Measurements from ENCODE around the gene HRC.
"Not testable (repeated sequence)": the region's sequence is repeated elsewhere in the genome, so short reads cannot be mapped to it uniquely, and the experiment has no call there.

Gene HRC, protein sequence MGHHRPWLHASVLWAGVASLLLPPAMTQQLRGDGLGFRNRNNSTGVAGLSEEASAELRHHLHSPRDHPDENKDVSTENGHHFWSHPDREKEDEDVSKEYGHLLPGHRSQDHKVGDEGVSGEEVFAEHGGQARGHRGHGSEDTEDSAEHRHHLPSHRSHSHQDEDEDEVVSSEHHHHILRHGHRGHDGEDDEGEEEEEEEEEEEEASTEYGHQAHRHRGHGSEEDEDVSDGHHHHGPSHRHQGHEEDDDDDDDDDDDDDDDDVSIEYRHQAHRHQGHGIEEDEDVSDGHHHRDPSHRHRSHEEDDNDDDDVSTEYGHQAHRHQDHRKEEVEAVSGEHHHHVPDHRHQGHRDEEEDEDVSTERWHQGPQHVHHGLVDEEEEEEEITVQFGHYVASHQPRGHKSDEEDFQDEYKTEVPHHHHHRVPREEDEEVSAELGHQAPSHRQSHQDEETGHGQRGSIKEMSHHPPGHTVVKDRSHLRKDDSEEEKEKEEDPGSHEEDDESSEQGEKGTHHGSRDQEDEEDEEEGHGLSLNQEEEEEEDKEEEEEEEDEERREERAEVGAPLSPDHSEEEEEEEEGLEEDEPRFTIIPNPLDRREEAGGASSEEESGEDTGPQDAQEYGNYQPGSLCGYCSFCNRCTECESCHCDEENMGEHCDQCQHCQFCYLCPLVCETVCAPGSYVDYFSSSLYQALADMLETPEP

DNA sequence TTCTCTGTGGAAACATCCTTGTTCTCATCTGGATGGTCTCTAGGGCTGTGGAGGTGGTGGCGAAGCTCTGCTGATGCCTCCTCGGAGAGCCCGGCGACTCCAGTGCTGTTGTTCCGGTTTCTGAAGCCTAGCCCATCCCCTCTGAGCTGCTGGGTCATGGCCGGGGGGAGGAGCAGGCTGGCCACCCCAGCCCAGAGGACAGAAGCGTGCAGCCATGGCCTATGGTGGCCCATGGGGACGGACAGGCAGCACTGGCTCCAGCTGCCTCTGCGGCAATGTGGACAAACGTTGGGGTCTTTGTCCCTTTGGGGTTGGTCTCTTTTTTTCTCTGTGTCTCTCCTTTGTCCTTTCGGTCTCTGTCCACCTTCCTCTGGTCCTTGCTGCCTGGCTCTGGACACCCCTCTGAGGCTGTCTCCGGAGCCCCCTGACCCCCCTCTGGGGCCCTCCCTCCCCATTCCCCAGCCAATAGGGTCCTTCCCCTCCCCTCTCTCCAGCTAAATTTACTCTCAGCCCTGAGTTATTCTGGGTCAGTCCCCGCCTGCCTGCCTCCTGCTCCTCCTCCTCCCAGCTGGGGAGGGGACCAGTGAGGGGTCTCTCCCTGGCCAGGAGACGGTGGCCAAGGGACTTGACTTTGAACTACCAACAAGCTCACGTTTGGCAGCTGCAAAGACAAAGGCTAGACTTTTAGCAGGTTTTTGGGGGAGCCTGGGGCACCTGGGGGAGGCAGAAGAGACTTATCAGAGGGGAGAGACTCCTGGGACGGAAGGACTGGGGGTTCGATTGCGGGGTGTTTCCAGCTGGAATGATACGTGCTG is at the start of gene HRC:
Gene HRC, minus strand, starts transcription at position 392 of the 815 bp plus-strand sequence. Its CDS starts 159 bp downstream, at position 233.
- no peak for DNase-seq

DNA sequence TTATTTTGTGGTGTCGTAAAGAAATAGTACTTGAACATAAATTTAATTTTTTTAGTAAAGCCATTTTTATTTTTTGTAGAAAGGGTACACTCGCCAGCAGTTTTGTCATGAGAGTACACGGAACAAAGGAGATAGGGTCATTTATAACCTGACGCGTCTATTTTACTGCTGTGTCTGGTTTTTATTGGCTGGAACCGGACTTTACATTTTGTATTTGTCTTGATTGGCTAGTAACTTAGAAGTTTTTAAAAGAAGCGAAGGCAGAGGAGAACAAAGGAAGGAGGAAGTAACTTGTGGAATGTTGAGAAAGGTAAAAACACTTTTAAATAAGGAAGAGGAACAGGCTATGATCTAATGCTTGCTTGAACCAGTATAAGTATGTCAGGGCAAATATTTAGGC is 45.8 kb upstream of the HRC start:
- DNase-seq, result no peak

DNA sequence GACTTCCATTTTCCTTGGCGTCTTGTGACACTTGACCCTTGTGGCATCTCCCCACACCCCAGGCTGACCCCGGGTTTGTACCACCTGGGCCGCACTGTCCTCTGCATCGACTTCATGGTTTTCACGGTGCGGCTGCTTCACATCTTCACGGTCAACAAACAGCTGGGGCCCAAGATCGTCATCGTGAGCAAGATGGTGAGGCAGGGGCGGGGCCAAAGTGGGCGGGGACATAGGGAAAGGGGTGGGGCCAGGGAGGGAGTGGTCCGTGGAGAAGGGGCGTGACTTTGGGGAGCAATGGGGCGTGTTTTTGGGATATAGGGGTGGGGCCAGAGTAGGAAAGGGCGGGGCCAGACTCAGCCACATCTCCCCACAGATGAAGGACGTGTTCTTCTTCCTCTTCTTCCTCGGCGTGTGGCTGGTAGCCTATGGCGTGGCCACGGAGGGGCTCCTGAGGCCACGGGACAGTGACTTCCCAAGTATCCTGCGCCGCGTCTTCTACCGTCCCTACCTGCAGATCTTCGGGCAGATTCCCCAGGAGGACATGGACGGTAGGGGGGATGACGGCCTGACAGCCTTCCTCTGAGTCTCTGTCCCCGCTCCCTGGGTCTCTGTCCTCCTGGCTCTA is 45.2 kb upstream of the HRC start:
- no peak for DNase-seq

DNA sequence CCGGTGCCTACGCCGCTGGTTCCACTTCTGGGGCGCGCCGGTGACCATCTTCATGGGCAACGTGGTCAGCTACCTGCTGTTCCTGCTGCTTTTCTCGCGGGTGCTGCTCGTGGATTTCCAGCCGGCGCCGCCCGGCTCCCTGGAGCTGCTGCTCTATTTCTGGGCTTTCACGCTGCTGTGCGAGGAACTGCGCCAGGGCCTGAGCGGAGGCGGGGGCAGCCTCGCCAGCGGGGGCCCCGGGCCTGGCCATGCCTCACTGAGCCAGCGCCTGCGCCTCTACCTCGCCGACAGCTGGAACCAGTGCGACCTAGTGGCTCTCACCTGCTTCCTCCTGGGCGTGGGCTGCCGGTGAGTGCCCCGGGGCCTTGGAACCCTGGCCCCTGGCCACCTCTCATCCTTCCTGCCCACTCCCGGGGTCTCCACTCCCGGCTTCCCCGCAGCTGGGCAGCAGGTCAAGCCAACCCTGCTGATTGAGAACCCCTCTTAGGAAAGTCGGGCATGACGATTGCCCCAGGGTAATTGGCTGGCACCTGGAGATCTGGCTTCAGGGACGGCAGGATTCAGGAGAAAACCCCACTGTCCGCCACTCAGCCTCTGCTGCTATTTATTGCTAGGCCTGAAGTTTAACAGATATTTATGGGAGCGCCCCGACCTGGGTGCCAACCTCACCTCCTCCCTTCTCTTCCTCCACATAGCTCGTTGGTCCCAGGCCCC is 41.5 kb upstream of the HRC start:
- DNase-seq, result peak in 1 of 2 experiments; percentile 47

DNA sequence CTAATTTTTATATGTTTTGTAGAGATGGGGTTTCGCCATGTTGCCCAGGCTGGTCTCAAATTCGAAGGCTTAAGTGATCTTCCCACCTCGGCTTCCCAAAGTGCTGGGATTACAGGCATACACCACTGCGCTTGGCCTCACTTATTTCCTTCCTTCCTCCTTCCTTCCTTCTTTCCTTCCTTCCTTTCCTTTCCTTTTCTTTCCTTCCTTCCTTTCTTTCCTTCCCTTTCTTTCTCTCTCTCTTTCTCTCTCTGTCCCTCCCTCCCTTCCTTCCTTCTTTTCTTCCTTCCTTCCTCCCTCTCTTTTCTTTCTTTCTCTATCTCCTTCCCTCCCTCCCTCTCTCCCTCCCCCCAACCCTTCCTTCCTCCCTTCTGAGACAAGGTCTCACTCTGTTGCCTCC is 39.2 kb upstream of the HRC start:
- no peak for DNase-seq

DNA sequence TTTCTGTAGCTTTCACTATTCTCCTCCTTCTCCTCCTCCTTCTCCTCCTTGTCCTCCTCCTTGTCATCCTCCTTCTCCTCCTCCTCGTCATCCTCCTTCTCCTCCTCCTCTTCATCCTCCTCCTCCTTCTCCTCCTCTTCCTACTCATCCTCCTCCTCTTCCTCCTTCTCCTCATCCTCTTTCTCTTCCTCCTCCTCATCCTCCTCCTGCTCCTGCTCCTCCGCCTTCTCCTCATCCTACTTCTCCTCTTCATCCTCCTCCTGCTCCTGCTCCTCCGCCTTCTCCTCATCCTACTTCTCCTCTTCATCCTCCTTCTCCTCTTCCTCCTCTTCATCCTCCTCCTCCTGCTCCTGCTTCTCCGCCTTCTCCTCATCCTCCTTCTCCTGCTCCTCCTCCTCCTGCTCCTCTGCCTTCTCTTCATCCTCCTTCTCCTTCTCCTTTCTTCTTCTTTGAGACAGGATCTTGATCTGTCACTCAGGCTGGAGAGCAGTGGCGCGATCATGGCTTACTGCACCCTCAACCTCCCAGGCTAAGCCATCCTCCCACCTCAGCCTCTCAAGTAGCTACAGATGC is 38.7 kb upstream of the HRC start:
- DNase-seq, result no peak

DNA sequence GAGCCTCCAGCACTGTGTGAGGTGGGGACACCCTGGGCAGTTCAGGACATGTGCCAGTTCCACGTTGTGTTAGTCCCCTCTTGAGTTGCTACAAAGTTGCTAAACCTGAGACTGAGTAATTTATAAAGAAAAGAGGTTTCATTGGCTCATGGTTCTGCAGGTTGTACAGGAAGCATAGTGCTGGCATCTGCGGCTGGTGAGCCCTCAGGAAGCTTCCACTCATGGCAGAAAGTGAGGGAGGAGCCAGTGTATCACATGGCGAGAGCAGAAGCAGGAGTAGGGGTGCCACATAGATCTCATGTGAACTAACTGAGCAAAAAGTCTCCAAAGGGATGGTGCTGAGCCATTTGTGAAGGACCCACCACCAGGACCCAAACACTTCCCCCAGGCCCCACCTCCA is 35.6 kb upstream of the HRC start:
- no peak for DNase-seq

DNA sequence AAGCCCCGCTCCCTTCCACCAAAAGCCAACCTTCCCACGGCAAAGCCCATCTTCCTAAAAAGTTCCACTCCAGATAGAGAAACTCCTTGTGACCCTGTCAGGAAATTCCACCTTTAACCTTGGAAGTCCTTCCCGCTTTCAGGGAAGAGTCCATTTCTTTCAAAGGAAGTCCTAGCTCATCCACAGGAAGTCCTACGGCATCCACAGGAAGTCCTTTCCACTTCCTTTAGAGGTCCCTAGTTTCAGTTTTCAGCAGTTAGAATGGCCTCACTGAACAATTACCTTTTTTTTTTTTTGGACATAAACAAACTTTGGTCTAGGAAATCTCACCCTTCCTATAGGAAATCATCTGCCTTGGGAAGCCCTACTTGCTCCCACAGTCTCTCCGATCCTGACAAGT is 34.1 kb upstream of the HRC start:
- no peak for DNase-seq

DNA sequence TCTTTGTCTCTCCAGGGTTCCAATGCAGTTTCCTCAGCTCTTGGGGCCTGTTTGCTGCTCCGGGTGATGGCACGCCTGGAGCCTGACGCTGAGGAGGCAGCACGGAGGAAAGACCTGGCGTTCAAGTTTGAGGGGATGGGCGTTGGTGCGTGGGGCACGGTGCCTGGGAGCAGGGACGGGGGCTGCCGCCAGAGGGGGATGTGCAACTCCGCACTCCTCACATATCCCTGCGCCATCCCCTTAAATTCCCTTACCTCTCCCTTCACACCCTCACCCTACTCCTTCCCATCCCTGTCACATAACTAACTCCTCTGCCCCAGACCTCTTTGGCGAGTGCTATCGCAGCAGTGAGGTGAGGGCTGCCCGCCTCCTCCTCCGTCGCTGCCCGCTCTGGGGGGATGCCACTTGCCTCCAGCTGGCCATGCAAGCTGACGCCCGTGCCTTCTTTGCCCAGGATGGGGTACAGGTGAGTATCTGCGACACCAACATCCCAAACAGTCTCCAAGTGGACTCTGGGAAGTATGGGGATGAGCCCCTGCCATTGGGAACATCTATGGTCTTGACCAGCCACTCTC is 33.5 kb upstream of the HRC start:
- no peak for DNase-seq

DNA sequence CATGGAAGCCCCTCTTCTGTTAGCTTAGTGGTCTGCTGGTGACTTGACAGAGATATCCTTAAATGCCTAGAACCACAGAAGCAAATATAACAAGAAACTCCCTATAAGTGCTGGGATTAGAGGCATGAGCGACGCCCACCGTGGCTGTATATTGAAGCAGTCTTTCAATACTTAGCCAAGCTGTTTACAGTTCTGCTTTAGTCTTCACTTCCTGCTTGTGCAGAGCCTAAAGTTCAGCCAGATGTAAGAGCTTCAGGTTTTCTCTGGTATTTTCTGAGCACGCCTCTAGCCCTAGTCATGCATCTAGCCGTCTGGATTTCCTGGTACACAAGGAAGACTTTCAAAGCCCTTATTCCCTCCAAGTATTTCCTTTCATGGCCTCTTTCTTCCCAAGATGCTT is 30.9 kb upstream of the HRC start:
- DNase-seq, result no peak

DNA sequence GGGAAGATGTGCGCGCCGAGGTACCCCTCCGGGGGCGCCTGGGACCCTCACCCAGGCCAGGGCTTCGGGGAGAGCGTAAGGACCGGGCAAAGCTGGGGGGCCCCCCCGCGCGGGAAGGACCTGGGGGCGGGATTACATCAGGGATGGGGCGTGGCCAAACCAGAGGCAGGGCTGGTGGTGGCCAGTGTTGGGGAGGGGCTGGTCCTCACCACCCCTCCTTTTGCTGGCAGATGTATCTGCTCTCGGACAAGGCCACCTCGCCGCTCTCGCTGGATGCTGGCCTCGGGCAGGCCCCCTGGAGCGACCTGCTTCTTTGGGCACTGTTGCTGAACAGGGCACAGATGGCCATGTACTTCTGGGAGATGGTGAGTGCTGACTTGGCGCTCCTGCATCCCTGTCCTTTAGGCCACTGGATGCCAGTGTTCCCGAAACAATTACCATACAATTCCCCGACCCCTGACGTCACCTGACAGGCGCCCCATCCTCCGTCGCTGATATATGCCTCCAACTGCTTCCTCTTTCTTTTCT is 27.7 kb upstream of the HRC start:
- no peak for DNase-seq

DNA sequence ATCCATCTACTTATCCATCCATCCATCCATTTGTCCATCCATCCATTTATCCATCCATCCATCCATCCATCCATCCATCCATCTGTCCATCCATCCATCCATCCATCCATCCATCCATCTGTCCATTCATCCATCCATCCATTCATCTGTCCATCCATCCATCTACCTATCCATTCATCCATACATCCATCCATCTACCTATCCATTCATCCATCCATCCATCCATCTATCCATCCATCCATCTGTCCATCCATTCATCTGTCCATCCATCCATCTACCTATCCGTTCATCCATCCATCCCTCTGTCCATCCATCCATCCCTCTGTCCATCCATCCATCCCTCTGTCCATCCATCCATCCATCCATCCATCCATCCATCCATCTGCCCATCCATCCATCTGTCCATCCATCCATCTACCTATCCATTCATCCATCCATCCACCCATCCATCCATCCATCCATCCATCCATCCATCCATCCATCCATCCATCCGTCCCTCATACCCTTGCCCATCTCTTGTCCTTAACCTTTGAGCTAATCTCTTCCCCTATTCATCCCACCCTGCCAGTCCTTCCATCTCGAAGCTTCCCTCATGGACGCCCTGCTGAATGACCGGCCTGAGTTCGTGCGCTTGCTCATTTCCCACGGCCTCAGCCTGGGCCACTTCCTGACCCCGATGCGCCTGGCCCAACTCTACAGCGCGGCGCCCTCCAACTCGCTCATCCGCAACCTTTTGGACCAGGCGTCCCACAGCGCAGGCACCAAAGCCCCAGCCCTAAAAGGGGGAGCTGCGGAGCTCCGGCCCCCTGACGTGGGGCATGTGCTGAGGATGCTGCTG is 27.0 kb upstream of the HRC start:
- DNase-seq, result not testable (repeated sequence)

DNA sequence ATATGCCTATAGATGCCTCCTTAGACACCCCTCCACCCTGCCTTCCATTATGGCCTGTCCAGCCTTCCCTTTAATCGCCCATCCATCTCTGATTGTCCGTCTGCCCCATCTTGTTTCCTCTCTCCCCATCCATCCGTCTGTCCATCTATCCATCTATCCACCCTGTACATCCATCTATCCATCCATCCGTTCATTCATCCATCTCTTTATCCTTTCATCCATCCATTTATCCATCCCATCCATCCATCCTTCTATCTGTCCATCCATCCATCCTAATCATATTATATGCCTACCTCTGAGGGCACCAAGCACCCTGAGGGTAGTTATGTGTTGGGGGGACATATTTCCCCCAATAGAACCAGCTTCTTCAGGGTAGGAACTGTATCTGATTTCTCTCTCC is 25.5 kb upstream of the HRC start:
- no peak for DNase-seq

DNA sequence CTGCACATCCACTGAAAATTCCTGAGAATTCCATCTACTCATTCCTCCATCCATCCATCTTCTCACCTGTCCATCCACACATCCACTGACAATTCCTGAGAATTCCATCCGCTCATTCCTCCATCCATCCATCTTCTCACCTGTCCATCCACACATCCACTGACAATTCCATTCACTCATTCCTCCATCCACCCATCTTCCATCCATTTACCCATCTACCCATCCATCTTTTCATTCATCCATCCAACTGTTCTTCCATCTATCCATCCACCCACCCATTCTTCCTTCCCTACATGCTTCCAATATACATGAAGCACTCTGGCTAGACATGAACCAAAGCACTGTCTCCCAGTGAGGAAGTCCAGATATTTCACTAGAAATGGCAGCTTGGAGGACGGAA is 18.0 kb upstream of the HRC start:
- DNase-seq, result no peak

DNA sequence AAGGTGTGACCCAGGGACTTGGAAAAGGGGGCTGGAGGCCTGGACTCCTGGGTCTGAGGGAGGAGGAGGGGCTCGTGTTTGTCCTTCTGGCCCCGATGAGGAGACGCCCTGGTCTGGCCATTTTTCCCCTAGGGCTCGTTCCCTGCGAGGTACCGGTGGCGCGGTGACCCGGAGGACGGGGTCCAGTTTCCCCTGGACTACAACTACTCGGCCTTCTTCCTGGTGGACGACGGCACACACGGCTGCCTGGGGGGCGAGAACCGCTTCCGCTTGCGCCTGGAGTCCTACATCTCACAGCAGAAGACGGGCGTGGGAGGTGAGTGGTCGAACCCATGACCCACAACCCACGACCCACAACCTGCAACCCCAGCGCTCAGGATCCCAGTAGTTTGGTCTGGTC is 13.2 kb upstream of the HRC start:
- DNase-seq, result no peak

DNA sequence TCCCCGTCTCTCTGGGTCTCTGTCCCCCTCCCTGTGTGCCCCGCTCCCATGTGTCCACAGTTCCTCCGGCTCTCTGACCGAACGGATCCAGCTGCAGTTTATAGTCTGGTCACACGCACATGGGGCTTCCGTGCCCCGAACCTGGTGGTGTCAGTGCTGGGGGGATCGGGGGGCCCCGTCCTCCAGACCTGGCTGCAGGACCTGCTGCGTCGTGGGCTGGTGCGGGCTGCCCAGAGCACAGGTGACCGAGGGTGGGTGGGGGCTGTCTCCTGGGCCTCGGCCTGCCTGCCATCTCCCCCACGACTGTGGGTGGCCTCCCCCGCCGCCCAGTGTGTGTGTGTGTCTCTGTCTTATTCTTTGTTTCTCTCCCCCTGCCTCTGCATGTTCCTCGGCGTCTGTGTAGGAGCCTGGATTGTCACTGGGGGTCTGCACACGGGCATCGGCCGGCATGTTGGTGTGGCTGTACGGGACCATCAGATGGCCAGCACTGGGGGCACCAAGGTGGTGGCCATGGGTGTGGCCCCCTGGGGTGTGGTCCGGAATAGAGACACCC is 12.7 kb upstream of the HRC start:
- no peak for DNase-seq

DNA sequence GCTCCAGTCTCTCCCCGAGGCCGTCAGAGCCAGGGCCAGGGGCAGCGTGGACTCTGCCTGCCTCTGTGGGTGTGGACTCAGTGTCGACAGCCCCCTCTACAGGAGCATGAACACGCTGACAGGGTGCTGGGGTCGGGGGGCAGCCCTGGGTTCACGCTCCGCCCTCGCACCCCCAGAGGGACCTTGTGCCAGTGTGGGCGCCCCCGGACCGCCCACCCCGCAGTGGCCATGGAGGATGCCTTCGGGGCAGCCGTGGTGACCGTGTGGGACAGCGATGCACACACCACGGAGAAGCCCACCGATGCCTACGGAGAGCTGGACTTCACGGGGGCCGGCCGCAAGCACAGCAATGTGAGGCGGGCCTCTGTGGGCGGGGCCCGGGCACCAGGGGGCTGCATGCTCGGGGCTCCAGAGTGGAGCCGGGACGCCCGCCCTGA is 10.7 kb upstream of the HRC start:
- DNase-seq, result no peak

DNA sequence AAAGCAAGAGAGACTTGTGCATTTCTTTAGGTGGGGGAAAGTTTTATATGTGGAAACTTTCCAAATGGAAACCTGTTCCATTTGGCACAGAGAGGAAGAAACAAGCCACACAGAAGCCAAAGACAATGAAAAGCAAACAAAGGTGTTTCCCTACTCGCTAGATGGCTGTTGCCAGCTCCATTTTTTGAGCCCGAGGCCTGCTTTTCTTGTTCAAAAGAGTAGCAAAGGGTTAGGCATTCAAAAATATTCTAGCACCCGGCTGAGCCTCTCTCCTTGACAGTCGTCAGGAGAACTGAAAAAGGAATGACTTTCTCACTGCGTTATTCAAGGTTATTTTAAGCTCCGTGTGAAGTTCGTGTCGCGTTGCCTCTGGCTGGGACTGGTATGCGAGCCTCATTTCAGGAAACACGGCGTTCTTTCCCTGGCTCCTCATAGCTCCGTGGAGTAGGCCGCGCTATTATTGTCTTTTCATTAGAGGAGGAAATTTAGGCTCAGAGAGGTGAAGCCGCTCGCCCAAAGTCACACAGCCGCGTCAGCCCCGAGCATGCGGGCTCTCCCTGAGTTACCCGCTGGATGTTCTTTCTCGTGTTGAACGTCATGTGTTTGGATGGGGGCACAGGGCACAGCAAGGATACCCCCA is 10.0 kb upstream of the HRC start:
- DNase-seq, result no peak

DNA sequence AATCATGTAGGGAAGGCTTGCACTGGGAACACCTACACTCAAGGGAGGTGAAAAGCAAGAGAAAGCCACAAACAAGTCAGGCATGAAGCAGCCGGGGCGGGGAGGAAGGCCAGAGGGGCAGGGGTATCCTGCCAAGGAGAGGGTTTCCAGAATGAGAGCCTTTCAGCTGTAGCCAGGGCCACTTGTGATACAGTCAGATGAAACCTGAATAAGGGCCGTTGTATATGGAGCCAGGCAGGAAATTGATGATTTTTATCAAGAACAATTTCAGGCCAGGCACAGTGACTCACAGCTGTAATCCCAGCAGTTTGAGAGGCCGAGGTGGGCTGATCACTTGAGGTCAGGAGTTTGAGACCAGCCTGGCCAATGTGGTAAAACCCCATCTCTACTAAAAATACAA is 6.8 kb upstream of the HRC start:
- DNase-seq, result no peak

All from NCI-H187 (cell line).